H1 (cell line): ENCODE measurements around the gene CASP9. TPM values are rescaled to one million over a fixed set of nuclear protein-coding genes. Genes with fewer than 3 reads are reported as not detected.

Experiments
- CTCF ChIA-PET: fragments of 300-600 bp; sonication (Branson Sonifier 250); formaldehyde crosslinking; loops from one replicate; lab custom pipeline; 2021; ENCODE audit not compliant: partially characterized antibody; lab: Charles Lee
- POLR2A ChIA-PET: fragments of 300-600 bp; sonication (Branson Sonifier 250); formaldehyde crosslinking; loops from one replicate; lab custom pipeline; 2021; ENCODE audit warnings: inconsistent platforms; ENCODE audit not compliant: partially characterized antibody; lab: Charles Lee
- DNase-seq, 2 experiments: peaks; one replicate each; pipeline versions ENCODE4 v3.0.0 to v3.0.0-alpha.2; 2010 to 2022; ENCODE audit warnings: low spot score in 2 of 2, low read depth in 1 of 2, mixed read lengths in 1 of 2
- FAIRE-seq: peaks from 2 replicates; lab custom pipeline; 2011; peaks lifted over from hg19 to GRCh38; lab: Jason Lieb, UNC
- H2AFZ ChIP-seq: 2 replicates; pipeline ENCODE4 v1.8.1; 2012; ENCODE audit warnings: low read length, inconsistent platforms
- H2AK5ac ChIP-seq: 2 replicates; pipeline ENCODE4 v1.6.1; 2013; ENCODE audit warnings: low read depth, low read length
- H2BK120ac ChIP-seq: replicated peaks from 2 replicates; pipeline ENCODE3; 2013; ENCODE audit warnings: low read depth, low read length, inconsistent platforms
- H2BK12ac ChIP-seq: 2 replicates; pipeline ENCODE4 v1.6.1; 2013; ENCODE audit warnings: low read depth, low read length
- H2BK15ac ChIP-seq: 2 replicates; pipeline ENCODE4 v1.6.1; 2013; ENCODE audit warnings: low read length
- H2BK20ac ChIP-seq: 2 replicates; pipeline ENCODE4 v1.6.1; 2013; ENCODE audit warnings: low read length
- H2BK5ac ChIP-seq: 2 replicates; pipeline ENCODE4 v1.6.1; 2013; ENCODE audit warnings: low read depth, low read length
- H3K14ac ChIP-seq: 2 replicates; pipeline ENCODE4 v1.6.1; 2013; ENCODE audit warnings: inconsistent platforms; ENCODE audit not compliant: insufficient read length
- H3K18ac ChIP-seq: 2 replicates; pipeline ENCODE4 v1.6.1; 2013; ENCODE audit warnings: low read length; ENCODE audit errors: extremely low read depth
- H3K23ac ChIP-seq: 2 replicates; pipeline ENCODE4 v1.6.1; 2013; ENCODE audit warnings: inconsistent platforms; ENCODE audit not compliant: insufficient read length
- H3K23me2 ChIP-seq: 2 replicates; pipeline ENCODE4 v1.6.1; 2013; ENCODE audit warnings: low read depth, low read length
- H3K27ac ChIP-seq: 2 replicates; pipeline ENCODE4 v1.6.1; 2011; ENCODE audit warnings: low read depth, low read length, inconsistent platforms
- H3K27me3 ChIP-seq, 4 experiments: replicated peaks in 1 of 4; 1 replicate in 1 of 4; 2 replicates in 3 of 4; pipeline versions ENCODE4 v1.6.1 to v1.8.1; 2011 to 2013; ENCODE audit warnings: low read length in 3 of 4, mild to moderate bottlenecking in 3 of 4, inconsistent platforms in 2 of 4, mixed read lengths in 2 of 4, moderate library complexity in 1 of 4; ENCODE audit not compliant: control insufficient read depth in 3 of 4, insufficient read depth in 3 of 4; ENCODE audit errors: extremely low read depth in 1 of 4
- H3K36me3 ChIP-seq, 4 experiments: 2 replicates each; pipeline versions ENCODE4 v1.6.1 to v1.8.1; 2011 to 2013; ENCODE audit warnings: mild to moderate bottlenecking in 4 of 4, low read length in 3 of 4, moderate library complexity in 2 of 4, control low read depth in 1 of 4, inconsistent platforms in 1 of 4; ENCODE audit not compliant: insufficient read depth in 4 of 4, control insufficient read depth in 2 of 4
- H3K4ac ChIP-seq: replicated peaks from 2 replicates; pipeline ENCODE3; 2013; ENCODE audit warnings: low read length, low read depth, mixed read lengths, inconsistent platforms; ENCODE audit not compliant: insufficient read length
- H3K4me1 ChIP-seq, 4 experiments: replicated peaks in 1 of 4; 1 replicate in 1 of 4; 2 replicates in 3 of 4; pipeline versions ENCODE4 v1.6.1 to v1.8.1; 2011 to 2013; ENCODE audit warnings: low read length in 3 of 4, inconsistent platforms in 2 of 4, mixed read lengths in 1 of 4; ENCODE audit not compliant: insufficient read depth in 4 of 4, control insufficient read depth in 3 of 4
- H3K4me2 ChIP-seq, 2 experiments: 2 replicates each; pipeline versions ENCODE4 v1.6.1 to v1.8.1; 2011 to 2013; ENCODE audit warnings: low read depth in 2 of 2, low read length in 2 of 2, control low read depth in 1 of 2, inconsistent platforms in 1 of 2, mild to moderate bottlenecking in 1 of 2; ENCODE audit not compliant: insufficient read depth in 1 of 2
- H3K4me3 ChIP-seq, 4 experiments: fragments of 200-600, 300-600 bp in 1 of 4; sonication (generic), shearing (Covaris generic), sonication (Bioruptor Twin) in 1 of 4; 2 replicates each; pipeline versions ENCODE4 v1.5.1 to v1.8.1; 2011 to 2016; ENCODE audit warnings: low read length in 4 of 4, low read depth in 3 of 4, control low read depth in 2 of 4, inconsistent platforms in 2 of 4, mild to moderate bottlenecking in 2 of 4, mixed read lengths in 1 of 4, moderate library complexity in 1 of 4; ENCODE audit not compliant: insufficient read depth in 2 of 4; ENCODE audit errors: extremely low read depth in 1 of 4
- H3K56ac ChIP-seq: replicated peaks from 2 replicates; pipeline ENCODE3; 2013; ENCODE audit warnings: low read depth, mild to moderate bottlenecking, mixed read lengths, low read length, inconsistent platforms; ENCODE audit not compliant: insufficient read length
- H3K79me1 ChIP-seq: 2 replicates; pipeline ENCODE4 v1.6.1; 2013; ENCODE audit warnings: low read depth, low read length, control low read depth
- H3K79me2 ChIP-seq, 2 experiments: 2 replicates each; pipeline versions ENCODE4 v1.6.1 to v1.8.1; 2012 to 2013; ENCODE audit warnings: low read length in 2 of 2, mild to moderate bottlenecking in 2 of 2, inconsistent platforms in 1 of 2; ENCODE audit not compliant: insufficient read depth in 2 of 2, control insufficient read depth in 1 of 2
- H3K9ac ChIP-seq, 4 experiments: replicated peaks in 1 of 4; 1 replicate in 1 of 4; 2 replicates in 3 of 4; pipeline versions ENCODE4 v1.6.1 to v1.8.1; 2011 to 2013; ENCODE audit warnings: low read depth in 3 of 4, low read length in 3 of 4, control low read depth in 2 of 4, mild to moderate bottlenecking in 2 of 4, moderate library complexity in 2 of 4, inconsistent platforms in 1 of 4; ENCODE audit errors: extremely low read depth in 1 of 4
- H3K9me3 ChIP-seq, 2 experiments: 2 replicates each; pipeline versions ENCODE4 v1.6.1 to v1.8.1; 2012 to 2013; ENCODE audit warnings: mild to moderate bottlenecking in 2 of 2, moderate library complexity in 2 of 2, control low read depth in 1 of 2, inconsistent platforms in 1 of 2, low read depth in 1 of 2, low read length in 1 of 2, mixed read lengths in 1 of 2; ENCODE audit not compliant: insufficient read depth in 2 of 2
- H4K20me1 ChIP-seq, 2 experiments: replicated peaks in 1 of 2; 2 replicates each; pipeline versions ENCODE3 to v1.8.1; 2011 to 2013; ENCODE audit warnings: inconsistent platforms in 2 of 2, low read length in 2 of 2, mild to moderate bottlenecking in 1 of 2; ENCODE audit not compliant: insufficient read depth in 2 of 2, control insufficient read depth in 1 of 2
- H4K5ac ChIP-seq: 2 replicates; pipeline ENCODE4 v1.6.1; 2013; ENCODE audit warnings: low read length, low read depth, mixed read lengths, inconsistent platforms; ENCODE audit not compliant: insufficient read length
- H4K8ac ChIP-seq: 2 replicates; pipeline ENCODE4 v1.8.0; 2013; ENCODE audit warnings: mild to moderate bottlenecking, moderate library complexity, low read length, inconsistent platforms; ENCODE audit not compliant: insufficient read depth; ENCODE audit errors: extremely low read depth
- H4K91ac ChIP-seq: replicated peaks from 2 replicates; pipeline ENCODE3; 2013; ENCODE audit warnings: low read length, mixed read lengths, inconsistent platforms; ENCODE audit not compliant: insufficient read length
- BCL11A ChIP-seq, 2 experiments: IDR thresholded peaks; one replicate each; pipeline ENCODE4 v1.6.1; 2011; ENCODE audit warnings: low read depth in 2 of 2, low read length in 2 of 2, mild to moderate bottlenecking in 2 of 2
- BRCA1 ChIP-seq: IDR thresholded peaks from 2 replicates; pipeline ENCODE4 v1.6.1; 2012; ENCODE audit warnings: low read depth, low read length, improper control_type of control experiment
- SAP30 ChIP-seq: fragments of 300-600 bp; sonication (generic); IDR thresholded peaks from 2 replicates; pipeline ENCODE4 v1.7.1; 2012; ENCODE audit warnings: low read length, moderate library complexity, mild to moderate bottlenecking, inconsistent platforms; ENCODE audit not compliant: insufficient read depth, insufficient replicate concordance
- SRF ChIP-seq: IDR thresholded peaks from 2 replicates; pipeline ENCODE4 v1.6.1; 2011; ENCODE audit warnings: mild to moderate bottlenecking, low read depth, low read length, moderate library complexity
- WGBS, 2 experiments: shearing (Covaris generic) in 1 of 2; methylation state at CpG; one replicate each; pipeline versions ENCODE4 v1.1.6 to v1.1.7; 2013 to 2015; ENCODE audit warnings: low lambda C conversion rate in 2 of 2, mixed read lengths in 2 of 2, inconsistent platforms in 1 of 2, low coverage in 1 of 2, missing lambda C conversion rate in 1 of 2; ENCODE audit not compliant: insufficient replicate concordance in 2 of 2, insufficient coverage in 1 of 2, insufficient read length in 1 of 2; ENCODE audit errors: extremely low coverage in 1 of 2, missing lambda C conversion rate in 1 of 2; 5-methylcytosine and 5-hydroxymethylcytosine counted together
- polyA plus RNA-seq, 7 experiments: library from polyadenylated mRNA; depleted of rRNA in 3 of 7; stranded (reverse) in 5 of 7; unstranded in 2 of 7; fragments of >200 nt in 5 of 7; fragments of 200-250 nt in 2 of 7; gene quantifications; 1 replicate in 5 of 7; 2 replicates in 1 of 7; 4 replicates in 1 of 7; pipeline versions ENCODE4 v1.2.1 to v1.2.3, GENCODE V29; 2011 to 2013; ENCODE audit warnings: missing spikeins in 2 of 7, mixed read lengths in 2 of 7
- total RNA-seq: library from RNA; stranded (reverse); fragmentation: NEBNext Ultra II Directional; extraction: Animal tissue kit (Norgen Biotek cat#: 25700); gene quantifications from 2 replicates; pipeline ENCODE4 v1.2.1, GENCODE V29; 2021

The CASP9 gene
- total and polyA plus RNA-seq, 2 of the 8 experiments (the other 6 are each of a cell fraction or from before 2014, with no cell fraction given) = 14.8 to 36.3 TPM

GRCh38 chr1:15445390-15446122 is 78.5 kb downstream of the CASP9 start:
- no peak overlapping the region for H2AK5ac ChIP-seq
- H4K20me1 ChIP-seq = no peaks in the 10 kb centered on the region
- H2AFZ ChIP-seq = no peak overlapping the region
- H2BK12ac ChIP-seq = no peak overlapping the region
- no peak overlapping the region for H3K18ac ChIP-seq
- H3K27me3 ChIP-seq = no peaks in the 10 kb centered on the region
- H3K27ac ChIP-seq = no peak overlapping the region
- no peaks in the 10 kb centered on the region for H3K79me1 ChIP-seq
- CTCF ChIA-PET = interaction anchor here (0.7 to 2.2 kb wide), 3 partner anchors 10 to 122 kb away, joined by 4 to 6 read pairs (median 6); no protein-coding TSS in a partner anchor
- H3K79me2 ChIP-seq = no peaks in the 10 kb centered on the region
- no peak overlapping the region for H3K4me3 ChIP-seq
- H3K4ac ChIP-seq = no peak overlapping the region
- H4K5ac ChIP-seq = no peak overlapping the region
- H3K23me2 ChIP-seq = no peaks in the 10 kb centered on the region; the same call in 1 of the 2 replicates
- no peaks in the 10 kb centered on the region for H3K9me3 ChIP-seq
- no peak for FAIRE-seq
- H2BK120ac ChIP-seq = no peak overlapping the region
- H3K56ac ChIP-seq = no peak overlapping the region
- WGBS, 2 experiments = 91% methylated on average over 14 of the region's 14 CpGs; no CpG with 5 or more reads in 1 of the 2 experiments
- no peak overlapping the region for H3K14ac ChIP-seq
- H3K9ac ChIP-seq = no peak overlapping the region
- no peak overlapping the region for H2BK15ac ChIP-seq
- H3K4me2 ChIP-seq = no peak overlapping the region
- no peak overlapping the region for H2BK20ac ChIP-seq
- TF ChIP-seq BRCA1 = no peak
- no peak for TF ChIP-seq BCL11A (IDR thresholded peaks at IDR 0.05; ENCODE audit: low read depth in 2 of 2, low read length in 2 of 2)
- no peak for TF ChIP-seq SAP30
- TF ChIP-seq SRF = no peak
- POLR2A ChIA-PET = no interaction called here
- H3K23ac ChIP-seq = no peak overlapping the region
- no peaks in the 10 kb centered on the region for H3K36me3 ChIP-seq
- H2BK5ac ChIP-seq = no peak overlapping the region
- no peak overlapping the region for H4K8ac ChIP-seq
- no peak for DNase-seq
- no peaks in the 10 kb centered on the region for H3K4me1 ChIP-seq
- H4K91ac ChIP-seq = no peak overlapping the region
